ENCODE results near the gene SAMD4B.
"Not testable (repeated sequence)": the region's sequence is repeated elsewhere in the genome, so short reads cannot be mapped to it uniquely, and the experiment has no call there.

Gene SAMD4B

GRCh38 chr19:39310558-39311311 is 31.5 kb upstream of the SAMD4B start:
- no peak for DNase-seq

- DNase-seq, result no peak
These were observed 28.0 kb upstream of the SAMD4B start for GRCh38 chr19:39314016-39314728.

- no peak for DNase-seq
These were observed 26.3 kb upstream of the SAMD4B start for GRCh38 chr19:39315933-39316332.

GRCh38 chr19:39316627-39317321 is 25.4 kb upstream of the SAMD4B start:
- DNase-seq, result no peak

GRCh38 chr19:39317476-39317875 is 24.7 kb upstream of the SAMD4B start:
- DNase-seq, result no peak

GRCh38 chr19:39318071-39318470 is 24.1 kb upstream of the SAMD4B start:
- DNase-seq, result no peak

- DNase-seq, result no peak
These were observed 23.5 kb upstream of the SAMD4B start for GRCh38 chr19:39318690-39319089.

GRCh38 chr19:39319098-39319891 is 22.9 kb upstream of the SAMD4B start:
- no peak for DNase-seq

- no peak for DNase-seq
These were observed 22.4 kb upstream of the SAMD4B start for GRCh38 chr19:39319892-39320248.

GRCh38 chr19:39321117-39321831 is 20.9 kb upstream of the SAMD4B start:
- DNase-seq, result no peak

GRCh38 chr19:39321832-39322176 is 20.4 kb upstream of the SAMD4B start:
- no peak for DNase-seq

- DNase-seq, result no peak
These were observed 17.9 kb upstream of the SAMD4B start for GRCh38 chr19:39324242-39324842.

GRCh38 chr19:39325778-39326665 is 16.2 kb upstream of the SAMD4B start:
- DNase-seq, result peak; percentile 32

GRCh38 chr19:39327363-39328045 is 14.7 kb upstream of the SAMD4B start:
- DNase-seq, result no peak

- DNase-seq, result peak; percentile 81
These were observed 14.0 kb upstream of the SAMD4B start for GRCh38 chr19:39328046-39328705.

GRCh38 chr19:39329948-39330347 is 12.3 kb upstream of the SAMD4B start:
- no peak for DNase-seq

GRCh38 chr19:39332293-39332692 is 9.9 kb upstream of the SAMD4B start:
- DNase-seq, result no peak

GRCh38 chr19:39332738-39333137 is 9.5 kb upstream of the SAMD4B start:
- not testable (repeated sequence) for DNase-seq

GRCh38 chr19:39333507-39333906 is 8.7 kb upstream of the SAMD4B start:
- DNase-seq, result no peak

GRCh38 chr19:39334444-39334976 is 7.7 kb upstream of the SAMD4B start:
- DNase-seq, result no peak
